A549 treated with Mapracorat at 1 μM for 4 hours (cell line): ENCODE results near the gene FIGNL1. TPM values are rescaled to one million over a fixed set of nuclear protein-coding genes. Genes with fewer than 3 reads are reported as not detected.

ENCODE experiments used
- total RNA-seq: library from RNA; stranded (reverse); fragments of 200-300 nt; extraction: Qiagen RNA extraction; gene quantifications from 5 replicates; pipeline ENCODE4 v1.2.3, GENCODE V29; 2022

The FIGNL1 gene, protein sequence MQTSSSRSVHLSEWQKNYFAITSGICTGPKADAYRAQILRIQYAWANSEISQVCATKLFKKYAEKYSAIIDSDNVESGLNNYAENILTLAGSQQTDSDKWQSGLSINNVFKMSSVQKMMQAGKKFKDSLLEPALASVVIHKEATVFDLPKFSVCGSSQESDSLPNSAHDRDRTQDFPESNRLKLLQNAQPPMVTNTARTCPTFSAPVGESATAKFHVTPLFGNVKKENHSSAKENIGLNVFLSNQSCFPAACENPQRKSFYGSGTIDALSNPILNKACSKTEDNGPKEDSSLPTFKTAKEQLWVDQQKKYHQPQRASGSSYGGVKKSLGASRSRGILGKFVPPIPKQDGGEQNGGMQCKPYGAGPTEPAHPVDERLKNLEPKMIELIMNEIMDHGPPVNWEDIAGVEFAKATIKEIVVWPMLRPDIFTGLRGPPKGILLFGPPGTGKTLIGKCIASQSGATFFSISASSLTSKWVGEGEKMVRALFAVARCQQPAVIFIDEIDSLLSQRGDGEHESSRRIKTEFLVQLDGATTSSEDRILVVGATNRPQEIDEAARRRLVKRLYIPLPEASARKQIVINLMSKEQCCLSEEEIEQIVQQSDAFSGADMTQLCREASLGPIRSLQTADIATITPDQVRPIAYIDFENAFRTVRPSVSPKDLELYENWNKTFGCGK
- total RNA-seq = 14.9 to 17.6 TPM (median 16.1 TPM) in 5 replicates

DNA sequence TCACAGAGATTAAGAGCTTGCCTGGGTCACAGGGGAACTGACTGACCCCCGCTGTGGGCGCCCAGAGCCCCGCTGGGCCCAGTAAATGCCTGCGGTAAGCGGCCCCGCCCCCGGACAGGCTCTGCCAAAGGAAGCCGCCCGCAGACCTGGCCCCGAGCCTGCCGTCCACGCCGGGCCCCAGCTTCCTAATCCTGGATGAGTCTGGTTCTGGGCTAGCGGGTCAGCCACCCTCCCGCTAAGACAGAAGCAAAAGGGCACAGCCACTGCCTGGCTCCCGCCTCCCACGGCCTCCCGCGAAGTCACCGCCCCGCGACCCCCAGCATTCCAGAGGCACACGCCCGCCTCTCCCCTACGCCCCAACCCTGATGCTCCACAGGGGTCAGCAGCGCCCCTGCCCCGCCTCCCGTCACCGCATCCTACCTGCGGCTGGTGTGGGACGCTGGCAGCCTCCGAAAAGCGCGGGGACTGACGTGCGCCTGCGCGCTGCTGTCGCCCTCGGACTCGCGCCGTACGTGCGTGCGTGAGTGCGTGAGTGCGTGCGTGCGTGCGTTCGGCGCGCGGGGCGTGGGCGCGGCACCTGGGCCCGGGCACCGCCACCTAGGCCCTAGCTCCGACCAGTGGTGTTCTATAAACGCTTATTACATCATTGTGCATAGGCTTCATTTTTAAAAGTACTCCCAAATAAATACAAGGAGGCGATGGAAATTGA lies at the start of gene FIGNL1:
TSS of gene FIGNL1 (minus strand) at position 470 of the 709 bp plus-strand sequence. CDS start 3,063 bp downstream, outside the sequence.

Other genes starting within 250 kb of the FIGNL1 start
- not detected in 5 replicates for gene IKZF1, start 145.6 kb downstream of the FIGNL1 start, total RNA-seq
- 0.83 to 1.7 TPM (median 1.2 TPM) in 5 replicates for gene DDC, start 115.1 kb upstream of the FIGNL1 start, total RNA-seq